ENCODE measurements around the gene NTRK3.

GRCh38 chr15:87916208-87916607, 340.3 kb downstream of the NTRK3 start:
- TF ChIP-seq POLR2A (IDR thresholded peaks at IDR 0.05; ENCODE audit: low read length) (no peak), GATA1 (IDR thresholded peaks at IDR 0.05; ENCODE audit: low read depth, low read length) (no peak)

Data from erythroblast (primary cell).